AG20443 (cell line): Measurements from ENCODE around the gene KRT33A.
A peak's percentile ranks its signal among the peaks of the same experiment; 100 is the strongest.
"Not testable (repeated sequence)": the region's sequence is repeated elsewhere in the genome, so short reads cannot be mapped to it uniquely, and the experiment has no call there.

ENCODE experiments used
- DNase-seq: peaks from one replicate; pipeline ENCODE4 v3.0.0; 2012; ENCODE audit warnings: low spot score, mixed read lengths

The KRT33A gene

DNA sequence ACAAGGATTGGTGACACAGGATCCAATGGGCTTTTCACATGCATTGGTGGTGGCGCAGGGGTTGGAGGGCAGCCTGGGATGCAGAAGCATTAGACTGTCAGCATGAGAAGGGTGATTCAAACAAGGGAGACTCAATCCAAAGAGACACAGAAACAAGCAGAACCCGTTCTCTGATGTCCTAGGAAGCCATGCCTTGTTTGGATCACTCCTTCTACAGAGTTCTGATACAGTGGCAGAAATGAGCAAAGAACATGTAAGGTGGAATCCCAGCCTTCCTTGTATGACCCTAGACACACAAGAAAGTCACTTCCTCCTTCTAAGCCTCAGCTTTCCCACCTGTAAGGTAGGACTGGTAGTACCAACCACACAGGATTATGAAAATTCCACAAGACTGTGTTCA lies 13.3 kb upstream of the KRT33A start:
- no peak for DNase-seq

GRCh38 chr17:41360296-41360995 lies 9.8 kb upstream of the KRT33A start:
- DNase-seq = peak; percentile 40

- DNase-seq = no peak
Observed at GRCh38 chr17:41354536-41354935, 3.9 kb upstream of the KRT33A start.

DNA sequence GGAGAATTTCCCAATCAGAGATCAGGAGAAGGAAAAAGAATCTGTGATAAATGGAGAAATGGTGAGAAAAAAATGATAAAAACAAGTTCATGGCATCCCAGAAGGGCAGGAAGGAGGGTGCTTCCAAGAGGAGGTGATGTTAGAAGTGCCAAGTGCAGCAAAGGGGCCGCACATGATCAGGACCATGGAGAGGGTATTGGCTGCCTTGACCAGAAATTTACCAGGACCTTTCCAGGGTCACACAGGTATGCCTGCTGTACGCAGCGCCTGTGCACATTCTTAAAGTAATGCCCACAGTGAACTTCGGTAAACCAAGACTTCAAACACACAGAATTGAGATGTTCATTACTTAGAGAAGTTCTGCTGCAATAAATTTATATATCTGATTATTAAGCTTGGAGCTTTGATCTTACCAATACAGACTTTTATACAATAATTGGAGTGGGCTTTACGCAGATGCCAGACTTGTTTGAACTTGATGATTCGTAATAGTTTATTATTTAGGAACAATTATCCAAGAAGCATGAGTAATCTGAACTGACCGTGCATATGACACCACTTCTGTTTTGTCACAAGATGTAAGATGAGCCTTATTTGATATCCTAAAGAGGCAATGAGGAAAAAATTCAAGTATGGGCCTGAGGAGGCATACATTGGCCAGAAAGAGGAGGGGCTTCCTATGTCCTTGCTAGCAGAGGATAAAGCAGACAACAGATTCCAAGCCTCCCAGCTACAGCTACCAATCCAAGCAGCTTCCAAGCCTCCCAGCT lies 2.2 kb upstream of the KRT33A start:
- DNase-seq = no peak

DNA sequence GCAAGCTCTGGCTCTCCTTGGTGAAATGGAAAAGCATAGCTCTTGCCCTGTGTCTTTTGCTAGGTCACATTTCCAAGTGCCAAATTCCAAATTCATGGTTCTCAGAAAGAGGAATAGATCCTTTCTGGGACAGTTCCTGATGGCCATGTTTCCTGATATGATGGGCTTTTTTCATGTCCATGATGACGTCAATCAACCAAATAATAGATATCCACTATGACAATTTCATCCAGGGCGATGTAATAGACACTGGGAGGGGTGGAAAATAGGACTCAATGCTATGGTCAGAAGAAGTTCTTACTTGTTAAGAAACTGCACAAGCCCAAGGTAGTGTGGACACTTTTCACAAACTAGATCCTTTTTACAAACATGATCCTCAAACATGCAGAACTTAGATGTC lies 549 bp upstream of the KRT33A start:
- no peak for DNase-seq

GRCh38 chr17:41347869-41348760 lies 2.5 kb downstream of the KRT33A start:
- DNase-seq = no peak

GRCh38 chr17:41346421-41346820 lies 4.2 kb downstream of the KRT33A start:
- DNase-seq = not testable (repeated sequence)

DNA sequence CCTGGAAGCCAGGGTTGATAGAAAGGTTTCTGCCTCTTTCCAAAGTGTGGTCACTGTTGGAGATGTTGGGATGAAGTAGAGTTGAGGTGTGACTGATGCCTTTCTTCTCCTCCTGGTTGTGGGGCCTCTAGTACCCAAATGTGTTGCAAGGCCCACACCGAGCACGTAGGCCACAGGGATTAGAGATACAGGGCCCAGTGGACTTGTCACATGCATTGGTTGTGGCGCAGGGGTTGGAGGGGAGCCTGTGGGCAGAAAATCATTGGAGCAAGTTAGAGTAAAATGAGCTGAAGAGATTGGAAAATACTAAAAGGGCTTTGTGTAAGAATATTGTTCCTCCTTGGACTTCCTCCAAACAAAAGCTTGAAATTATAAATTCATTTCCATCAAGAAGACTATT lies 4.6 kb downstream of the KRT33A start:
- no peak for DNase-seq

- no peak for DNase-seq
Observed at GRCh38 chr17:41343029-41343428, 7.6 kb downstream of the KRT33A start.

DNA sequence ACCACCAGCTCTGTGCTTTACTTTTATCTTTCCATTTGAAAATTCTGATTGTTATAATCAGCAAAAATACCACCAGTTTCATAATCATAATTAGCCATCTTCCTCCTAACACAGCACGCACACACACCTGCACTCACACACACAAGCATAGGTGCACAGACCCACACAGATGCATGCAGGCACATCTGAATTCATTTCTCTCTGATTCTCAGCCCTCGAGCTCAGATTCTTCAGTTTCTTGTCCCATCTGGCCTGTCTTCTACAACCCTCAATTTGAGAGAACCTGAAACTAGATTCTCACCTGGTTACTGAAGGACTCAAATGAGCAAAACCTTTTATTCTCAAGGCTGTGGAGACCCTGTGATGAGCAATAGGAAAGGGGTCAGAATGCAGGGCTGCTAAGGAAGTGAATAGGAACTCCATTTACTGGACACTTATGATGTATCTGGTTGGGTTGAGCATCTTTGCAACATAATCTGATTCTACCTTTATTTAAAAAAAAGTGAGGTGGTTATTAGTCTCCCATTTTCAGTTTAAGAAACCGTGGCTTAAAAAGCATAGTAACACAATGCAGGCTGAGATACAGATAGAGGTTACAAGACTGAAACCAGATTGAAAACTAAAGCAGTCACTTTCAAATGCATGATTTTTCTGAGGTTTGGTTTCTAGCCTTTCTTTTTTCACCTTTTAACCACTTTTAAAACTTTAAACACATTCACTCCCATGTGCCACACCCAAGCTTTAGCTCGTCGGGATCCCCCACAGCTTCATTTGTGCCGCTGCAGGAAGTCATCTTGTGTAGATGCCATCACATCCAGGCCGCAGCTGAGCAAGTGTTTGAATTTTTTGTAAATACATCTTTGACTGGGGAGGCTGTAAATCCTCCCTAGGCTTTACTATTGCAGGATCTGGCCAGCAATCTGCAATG lies 9.4 kb downstream of the KRT33A start:
- DNase-seq = no peak

DNA sequence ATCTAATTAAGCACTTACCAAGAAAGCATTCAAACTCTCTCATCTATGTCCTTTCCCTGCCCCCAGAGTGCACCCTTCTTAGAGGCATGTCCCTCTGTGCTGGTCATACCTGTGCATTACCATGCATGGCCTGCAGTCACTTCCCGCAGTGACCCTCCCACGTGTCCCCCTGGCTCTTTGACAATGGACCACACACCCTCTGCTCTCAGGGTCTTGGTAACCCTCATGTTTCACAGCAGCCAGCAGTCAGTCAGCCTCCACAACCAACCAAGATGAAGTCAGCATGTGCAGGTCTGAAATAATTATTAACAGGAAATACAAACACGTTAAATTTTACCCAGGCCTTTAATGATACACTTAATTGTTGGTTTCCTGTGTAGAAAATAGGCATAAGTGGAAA lies 10.1 kb downstream of the KRT33A start:
- DNase-seq = no peak

- DNase-seq = no peak
Observed at GRCh38 chr17:41339571-41340172, 11.0 kb downstream of the KRT33A start.

- DNase-seq = no peak
Observed at GRCh38 chr17:41338961-41339485, 11.6 kb downstream of the KRT33A start.

DNA sequence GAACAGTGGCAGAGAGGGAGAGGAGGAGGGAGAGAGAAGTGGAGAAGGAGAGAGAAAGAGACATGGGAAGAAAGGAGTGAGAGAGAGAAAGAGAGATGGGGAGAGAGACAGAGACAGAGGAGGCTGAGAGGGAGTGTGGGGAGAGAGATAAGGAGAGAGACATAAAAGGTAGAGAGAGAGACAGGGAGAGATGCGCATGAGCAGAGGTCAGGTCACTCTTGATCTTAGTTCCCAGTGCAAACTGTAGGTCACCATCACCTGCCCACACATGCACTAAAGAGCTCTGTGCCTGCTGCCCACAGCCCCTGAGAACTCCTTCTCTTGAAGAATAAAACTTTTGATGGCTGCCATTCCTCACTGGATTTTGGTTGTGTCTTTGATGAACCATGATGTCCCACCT lies 14.9 kb downstream of the KRT33A start:
- DNase-seq = no peak

- no peak for DNase-seq
Observed at GRCh38 chr17:41334385-41335305, 16.0 kb downstream of the KRT33A start.

GRCh38 chr17:41333836-41334235 lies 16.8 kb downstream of the KRT33A start:
- DNase-seq = no peak

- no peak for DNase-seq
Observed at GRCh38 chr17:41333098-41333497, 17.5 kb downstream of the KRT33A start.

GRCh38 chr17:41332239-41332638 lies 18.4 kb downstream of the KRT33A start:
- DNase-seq = no peak

GRCh38 chr17:41331606-41332005 lies 19.0 kb downstream of the KRT33A start:
- DNase-seq = no peak
